NCI-H2171 treated with DMSO at 0.1 percent for 48 hours (cell line): ENCODE data around the gene HOATZ.
A peak's percentile ranks its signal among the peaks of the same experiment; 100 is the strongest.

Experiments used
- DNase-seq: peaks from one replicate; lab custom pipeline; 2025; lab: John Stamatoyannopoulos, UW

Gene HOATZ

GRCh38 chr11:111581341-111581740 is 66.8 kb downstream of the HOATZ start:
- no peak for DNase-seq

- no peak for DNase-seq
These were observed 67.6 kb downstream of the HOATZ start for GRCh38 chr11:111582163-111582562.

- no peak for DNase-seq
These were observed 68.3 kb downstream of the HOATZ start for GRCh38 chr11:111582881-111583280.

DNA sequence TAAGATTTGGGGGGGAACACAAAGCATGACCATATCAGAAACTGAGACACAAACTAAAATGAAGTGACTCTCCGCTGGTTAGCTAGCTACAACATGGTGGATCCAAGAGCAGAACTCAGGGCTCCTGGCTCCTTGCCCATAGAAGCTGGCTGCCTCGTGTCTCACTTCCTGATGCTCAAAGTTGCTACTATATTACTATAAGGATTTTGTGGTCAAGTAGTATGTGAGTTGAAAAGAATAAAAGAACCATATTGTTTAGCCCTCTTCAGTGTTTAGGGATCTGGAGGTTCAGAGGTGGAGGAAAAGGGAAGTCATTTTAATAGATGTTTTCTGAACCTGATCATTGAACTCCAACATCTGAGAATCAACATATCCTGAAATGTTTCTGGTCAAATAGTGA is 70.8 kb downstream of the HOATZ start:
- no peak for DNase-seq

DNA sequence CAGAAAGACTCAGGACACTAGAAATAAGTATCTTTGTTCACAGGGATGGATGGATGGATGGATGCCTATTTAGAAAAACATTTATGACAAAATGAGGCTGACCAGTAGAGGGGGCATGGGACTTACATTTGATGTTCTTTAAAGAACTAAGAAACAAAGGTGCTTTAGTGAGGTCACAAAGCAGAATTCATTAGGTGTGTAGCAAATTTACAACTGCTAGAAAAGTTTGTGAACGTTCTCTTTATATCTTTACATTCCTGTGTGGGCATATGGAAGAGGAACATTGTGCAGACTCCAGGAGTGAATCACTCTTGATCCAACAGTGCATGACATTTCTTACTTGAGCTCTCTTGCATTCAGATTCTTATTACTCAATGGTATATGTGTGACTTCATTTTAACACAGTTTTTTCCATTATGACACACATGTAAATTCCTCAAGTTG is 71.8 kb downstream of the HOATZ start:
- DNase-seq = peak; percentile 53
